Measurements from ENCODE around the gene GNAQ.

GNAQ gene

GRCh38 chr9:77912895-77913693 lies 118.5 kb downstream of the GNAQ start:
- peaks cover 84% of the 10 kb centered on the region for H3K79me2 ChIP-seq (ENCODE audit: insufficient read depth, low read length)

GRCh38 chr9:77911928-77912327 lies 119.7 kb downstream of the GNAQ start:
- TF ChIP-seq CTCF (IDR thresholded peaks at IDR 0.05; ENCODE audit: borderline replicate concordance, extremely low read depth, low read length, poor library complexity, severe bottlenecking): no peak

More at GRCh38 chr9:77912895-77913693, 118.5 kb downstream of the GNAQ start:
- H3K4me3 ChIP-seq (ENCODE audit: low read depth in 1 of 2, low read length in 2 of 2): no peak overlapping the region
- H3K27ac ChIP-seq (ENCODE audit: low read length): peak overlapping the region; percentile 100
- H2AFZ ChIP-seq (ENCODE audit: low read depth, low read length): no peak overlapping the region
- H4K20me1 ChIP-seq (ENCODE audit: insufficient read depth, low read length): no peaks in the 10 kb centered on the region
- no peak overlapping the region for H3K9ac ChIP-seq (ENCODE audit: low read depth, low read length)
- no peaks in the 10 kb centered on the region for H3K9me3 ChIP-seq (ENCODE audit: insufficient read depth, low read length, severe bottlenecking)
- peaks cover 97% of the 10 kb centered on the region for H3K4me1 ChIP-seq (ENCODE audit: insufficient read depth, low read length)
- H3K4me2 ChIP-seq (ENCODE audit: insufficient read depth, low read length): no peak overlapping the region
- TF ChIP-seq CTCF (IDR thresholded peaks at IDR 0.05; ENCODE audit: borderline replicate concordance, extremely low read depth, low read length, poor library complexity, severe bottlenecking) (no peak), EZH2 (IDR thresholded peaks at IDR 0.05; ENCODE audit: borderline replicate concordance, low read depth, low read length, severe bottlenecking) (no peak)
- DNase-seq (no peak), ATAC-seq (ENCODE audit: insufficient read depth, low read depth) (no peak)
- H3K27me3 ChIP-seq (ENCODE audit: insufficient read depth, low read length, poor library complexity): no peaks in the 10 kb centered on the region
- H3K36me3 ChIP-seq (ENCODE audit: insufficient read depth, low read length): peaks cover 15% of the 10 kb centered on the region

DNA sequence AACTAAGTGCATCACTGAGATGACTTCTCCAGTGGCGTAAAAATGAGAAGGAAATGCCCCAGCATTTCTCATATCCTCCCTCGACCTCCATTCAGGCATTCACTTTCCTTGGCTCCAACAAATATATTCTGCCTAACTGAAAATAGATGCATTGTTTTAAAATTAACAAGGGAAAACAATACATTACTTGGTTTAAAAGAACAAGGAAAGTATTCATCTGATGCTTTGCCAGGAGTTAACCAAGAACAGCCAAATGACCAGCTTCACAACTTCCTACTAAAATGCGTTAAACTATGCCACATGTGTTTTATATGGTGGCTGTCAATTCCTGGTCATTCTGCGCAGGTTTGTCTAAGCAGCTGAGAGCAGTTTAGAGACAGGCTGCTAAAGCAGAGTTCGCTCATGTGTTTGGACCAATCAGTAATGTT lies 121.4 kb downstream of the GNAQ start:
- H3K27me3 ChIP-seq (ENCODE audit: insufficient read depth, low read length, poor library complexity): no peaks in the 10 kb centered on the region
- peak overlapping the region in 1 of 2 experiments; percentile 33; a peak in 1 of 4 replicates for H3K4me3 ChIP-seq (ENCODE audit: low read depth in 1 of 2, low read length in 2 of 2)
- peak overlapping the region; percentile 67 for H3K9ac ChIP-seq (ENCODE audit: low read depth, low read length)
- no peaks in the 10 kb centered on the region for H4K20me1 ChIP-seq (ENCODE audit: insufficient read depth, low read length)
- H3K4me2 ChIP-seq (ENCODE audit: insufficient read depth, low read length): peak overlapping the region; percentile 63
- H3K4me1 ChIP-seq (ENCODE audit: insufficient read depth, low read length): peaks cover 93% of the 10 kb centered on the region
- peak overlapping the region; percentile 100 for H3K27ac ChIP-seq (ENCODE audit: low read length)
- peak; percentile 22 for DNase-seq
- H3K9me3 ChIP-seq (ENCODE audit: insufficient read depth, low read length, severe bottlenecking): no peaks in the 10 kb centered on the region
- no peak for ATAC-seq (ENCODE audit: insufficient read depth, low read depth)
- TF ChIP-seq CTCF (IDR thresholded peaks at IDR 0.05; ENCODE audit: borderline replicate concordance, extremely low read depth, low read length, poor library complexity, severe bottlenecking) (no peak), EZH2 (IDR thresholded peaks at IDR 0.05; ENCODE audit: borderline replicate concordance, low read depth, low read length, severe bottlenecking) (no peak)
- no peak overlapping the region for H2AFZ ChIP-seq (ENCODE audit: low read depth, low read length)
- peaks cover 10% of the 10 kb centered on the region for H3K36me3 ChIP-seq (ENCODE audit: insufficient read depth, low read length)
- peaks cover 89% of the 10 kb centered on the region for H3K79me2 ChIP-seq (ENCODE audit: insufficient read depth, low read length)

More at GRCh38 chr9:77911928-77912327, 119.7 kb downstream of the GNAQ start:
- H3K4me3 ChIP-seq (ENCODE audit: low read depth in 1 of 2, low read length in 2 of 2): no peak overlapping the region
- H3K9ac ChIP-seq (ENCODE audit: low read depth, low read length): peak overlapping the region; percentile 67
- H3K36me3 ChIP-seq (ENCODE audit: insufficient read depth, low read length): peaks cover 10% of the 10 kb centered on the region
- DNase-seq: no peak
- H3K9me3 ChIP-seq (ENCODE audit: insufficient read depth, low read length, severe bottlenecking): no peaks in the 10 kb centered on the region
- peak overlapping the region; percentile 100 for H3K27ac ChIP-seq (ENCODE audit: low read length)
- H3K4me1 ChIP-seq (ENCODE audit: insufficient read depth, low read length): peaks cover 97% of the 10 kb centered on the region
- H3K27me3 ChIP-seq (ENCODE audit: insufficient read depth, low read length, poor library complexity): no peaks in the 10 kb centered on the region
- no peaks in the 10 kb centered on the region for H4K20me1 ChIP-seq (ENCODE audit: insufficient read depth, low read length)
- H3K79me2 ChIP-seq (ENCODE audit: insufficient read depth, low read length): peaks cover 86% of the 10 kb centered on the region
- no peak overlapping the region for H2AFZ ChIP-seq (ENCODE audit: low read depth, low read length)
- peak overlapping the region; percentile 27; the same call in 1 of the 2 replicates for H3K4me2 ChIP-seq (ENCODE audit: insufficient read depth, low read length)
- ATAC-seq (ENCODE audit: insufficient read depth, low read depth): no peak

Measured in DND-41 (cell line).